HEK293 (cell line): ENCODE measurements around the gene CCDC9B.
A peak's percentile ranks its signal among the peaks of the same experiment; 100 is the strongest.

ENCODE experiments used
- GLIS1 ChIP-seq: fragments of 450-650 bp; formaldehyde crosslinking; IDR thresholded peaks from 2 replicates; pipeline ENCODE4 v1.5.1; 2016; ENCODE audit warnings: missing biosample characterization, missing genetic modification characterization
- GLIS2 ChIP-seq: fragments of 450-650 bp; formaldehyde crosslinking; IDR thresholded peaks from 2 replicates; pipeline ENCODE4 v1.5.1; 2016; ENCODE audit warnings: missing biosample characterization, missing genetic modification characterization
- HOXA7 ChIP-seq: sonication (generic); formaldehyde crosslinking; IDR thresholded peaks from 2 replicates; pipeline ENCODE4 v1.8.1; 2022; ENCODE audit warnings: missing genetic modification reagents, borderline replicate concordance
- SCRT2 ChIP-seq: fragments of 450-650 bp; formaldehyde crosslinking; IDR thresholded peaks from 2 replicates; pipeline ENCODE4 v1.5.1; 2016; ENCODE audit warnings: missing biosample characterization, missing genetic modification characterization
- SP7 ChIP-seq: fragments of 450-650 bp; formaldehyde crosslinking; IDR thresholded peaks from 2 replicates; pipeline ENCODE4 v1.5.1; 2016; ENCODE audit warnings: missing biosample characterization, missing genetic modification characterization
- TRIM28 ChIP-seq: IDR thresholded peaks from 2 replicates; pipeline ENCODE4 v1.6.1; 2011; ENCODE audit warnings: low read length, control low read depth, borderline replicate concordance
- ZBTB1 ChIP-seq: fragments of 450-650 bp; formaldehyde crosslinking; IDR thresholded peaks from 2 replicates; pipeline ENCODE4 v1.5.1; 2016; ENCODE audit warnings: missing biosample characterization, missing genetic modification characterization
- ZBTB17 ChIP-seq: fragments of 450-650 bp; formaldehyde crosslinking; IDR thresholded peaks from 2 replicates; pipeline ENCODE4 v1.5.1; 2016; ENCODE audit warnings: missing biosample characterization, missing genetic modification characterization
- ZBTB6 ChIP-seq: fragments of 450-650 bp; formaldehyde crosslinking; IDR thresholded peaks from 2 replicates; pipeline ENCODE4 v1.5.1; 2017; ENCODE audit warnings: missing biosample characterization, missing genetic modification characterization
- ZBTB7A ChIP-seq: fragments of 450-650 bp; formaldehyde crosslinking; IDR thresholded peaks from 2 replicates; pipeline ENCODE4 v1.5.1; 2016; ENCODE audit warnings: low read depth, missing biosample characterization, missing genetic modification characterization
- ZNF169 ChIP-seq: fragments of 450-650 bp; formaldehyde crosslinking; IDR thresholded peaks from 2 replicates; pipeline ENCODE4 v1.5.1; 2016; ENCODE audit warnings: missing biosample characterization, missing genetic modification characterization
- ZNF175 ChIP-seq: fragments of 450-650 bp; formaldehyde crosslinking; IDR thresholded peaks from 2 replicates; pipeline ENCODE4 v1.5.1; 2016; ENCODE audit warnings: missing biosample characterization, missing genetic modification characterization
- ZNF223 ChIP-seq: fragments of 450-650 bp; formaldehyde crosslinking; IDR thresholded peaks from 2 replicates; pipeline ENCODE4 v1.5.1; 2016; ENCODE audit warnings: missing biosample characterization, missing genetic modification characterization
- ZNF274 ChIP-seq, 2 experiments: fragments of 200-500 bp in 1 of 2; fragments of 450-650 bp in 1 of 2; sonication (Bioruptor generic) in 1 of 2; formaldehyde crosslinking in 1 of 2; IDR thresholded peaks; 2 replicates each; pipeline versions ENCODE4 v1.5.1 to v1.6.1; 2014 to 2016; ENCODE audit warnings: borderline replicate concordance in 1 of 2, inconsistent platforms in 1 of 2, low read length in 1 of 2, missing biosample characterization in 1 of 2, missing genetic modification characterization in 1 of 2
- ZNF324 ChIP-seq: fragments of 450-650 bp; formaldehyde crosslinking; IDR thresholded peaks from 2 replicates; pipeline ENCODE4 v1.5.1; 2016; ENCODE audit warnings: missing biosample characterization, missing genetic modification characterization
- ZNF341 ChIP-seq: fragments of 450-650 bp; formaldehyde crosslinking; IDR thresholded peaks from 2 replicates; pipeline ENCODE4; 2016; ENCODE audit warnings: low read depth, missing biosample characterization, missing genetic modification characterization
- ZNF362 ChIP-seq: fragments of 450-650 bp; formaldehyde crosslinking; IDR thresholded peaks from 2 replicates; pipeline ENCODE4 v1.5.1; 2016; ENCODE audit warnings: missing biosample characterization, missing genetic modification characterization
- ZNF394 ChIP-seq: fragments of 450-650 bp; formaldehyde crosslinking; IDR thresholded peaks from 2 replicates; pipeline ENCODE4 v1.5.1; 2016; ENCODE audit warnings: missing biosample characterization, missing genetic modification characterization, mild to moderate bottlenecking, moderate library complexity, borderline replicate concordance
- ZNF423 ChIP-seq: fragments of 450-650 bp; formaldehyde crosslinking; IDR thresholded peaks from 2 replicates; pipeline ENCODE4 v1.5.1; 2016; ENCODE audit warnings: missing biosample characterization, missing genetic modification characterization
- ZNF426 ChIP-seq: fragments of 450-650 bp; formaldehyde crosslinking; IDR thresholded peaks from 2 replicates; pipeline ENCODE4 v1.5.1; 2017; ENCODE audit warnings: missing biosample characterization, missing genetic modification characterization, mild to moderate bottlenecking, inconsistent platforms, moderate library complexity
- ZNF530 ChIP-seq: fragments of 450-650 bp; formaldehyde crosslinking; IDR thresholded peaks from 2 replicates; pipeline ENCODE4 v1.5.1; 2016; ENCODE audit warnings: low read depth, missing biosample characterization, missing genetic modification characterization
- ZNF571 ChIP-seq: fragments of 450-650 bp; formaldehyde crosslinking; IDR thresholded peaks from 2 replicates; pipeline ENCODE4 v1.5.0; 2017; ENCODE audit warnings: missing biosample characterization, missing genetic modification characterization
- ZNF610 ChIP-seq: fragments of 450-650 bp; formaldehyde crosslinking; IDR thresholded peaks from 2 replicates; pipeline ENCODE4 v1.5.1; 2016; ENCODE audit warnings: missing biosample characterization, missing genetic modification characterization, borderline replicate concordance
- ZNF624 ChIP-seq: fragments of 450-650 bp; formaldehyde crosslinking; IDR thresholded peaks from 2 replicates; pipeline ENCODE4 v1.5.1; 2017; ENCODE audit warnings: missing biosample characterization, missing genetic modification characterization
- ZNF658 ChIP-seq: fragments of 450-650 bp; formaldehyde crosslinking; IDR thresholded peaks from 2 replicates; pipeline ENCODE4; 2016; ENCODE audit warnings: missing biosample characterization, missing genetic modification characterization
- ZNF701 ChIP-seq: fragments of 450-650 bp; formaldehyde crosslinking; IDR thresholded peaks from 2 replicates; pipeline ENCODE4 v1.5.1; 2016; ENCODE audit warnings: missing biosample characterization, missing genetic modification characterization
- ZNF76 ChIP-seq: fragments of 450-650 bp; formaldehyde crosslinking; IDR thresholded peaks from 2 replicates; pipeline ENCODE4; 2016; ENCODE audit warnings: low read depth, missing biosample characterization, missing genetic modification characterization, borderline replicate concordance
- ZNF843 ChIP-seq: fragments of 450-650 bp; formaldehyde crosslinking; IDR thresholded peaks from 2 replicates; pipeline ENCODE4 v1.5.1; 2016; ENCODE audit warnings: missing biosample characterization, missing genetic modification characterization
- ZSCAN16 ChIP-seq: fragments of 450-650 bp; formaldehyde crosslinking; IDR thresholded peaks from 2 replicates; pipeline ENCODE4 v1.5.1; 2016; ENCODE audit warnings: missing biosample characterization, missing genetic modification characterization

The CCDC9B gene

DNA sequence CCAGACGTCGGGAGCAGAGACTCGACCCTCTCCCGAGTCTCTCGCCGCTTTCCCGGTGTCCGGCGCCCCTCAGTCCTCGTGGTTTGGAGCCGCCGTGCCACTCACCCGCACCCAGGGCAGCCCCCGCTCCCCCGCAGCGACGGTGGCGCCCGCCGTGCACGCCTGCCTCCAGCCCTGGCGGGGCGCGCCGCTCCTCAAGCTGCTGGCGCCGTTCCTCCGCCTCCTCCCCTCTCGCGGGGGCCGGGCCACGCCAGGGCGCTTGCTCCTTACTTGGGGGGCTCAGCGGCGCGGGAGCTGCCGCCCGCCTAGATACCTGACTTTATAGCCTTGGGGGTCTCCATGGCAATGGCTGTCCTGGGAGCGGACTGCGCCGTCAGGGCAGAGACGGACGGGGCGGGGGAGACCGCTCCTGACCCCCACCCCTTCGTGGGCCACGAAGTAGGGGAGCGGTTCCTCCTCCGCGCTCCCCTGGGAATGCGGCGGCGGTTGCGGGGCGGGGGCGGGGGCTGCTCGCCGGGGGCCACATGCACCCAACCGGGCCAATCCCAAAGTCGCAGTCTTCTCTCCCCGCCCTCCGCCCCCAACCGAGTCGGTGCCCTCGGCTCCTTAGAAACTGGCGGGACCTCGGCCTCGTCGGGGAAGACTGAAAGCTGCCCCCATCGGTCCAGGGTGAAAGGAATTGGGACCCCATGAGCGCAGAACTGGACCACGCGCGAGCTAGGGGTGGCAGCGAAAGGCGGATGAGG is 57.7 kb downstream of the CCDC9B start, which contains the start of gene ANKRD63 (continued):
- TF ChIP-seq ZNF76 (tag by site-specific recombination) (no peak), ZNF530 (tag by site-specific recombination) (no peak), ZNF610 (tag by site-specific recombination) (peak; percentile 95; the same call in 1 of the 2 replicates), ZNF223 (no peak), ZNF175 (no peak), GLIS2 (tag by site-specific recombination) (peak; percentile 69; the same call in 1 of the 2 replicates), ZNF571 (tag by site-specific recombination) (no peak), HOXA7 (no peak), ZBTB1 (tag by site-specific recombination) (no peak), ZNF341 (tag by site-specific recombination) (peak; percentile 68), ZNF658 (tag by site-specific recombination) (no peak), ZBTB6 (tag by site-specific recombination) (no peak), GLIS1 (tag by site-specific recombination) (peak; percentile 81), ZBTB17 (tag by site-specific recombination) (no peak), ZNF843 (tag by site-specific recombination) (no peak), ZNF423 (tag by site-specific recombination) (no peak), ZNF701 (tag by site-specific recombination) (no peak), ZNF426 (tag by site-specific recombination) (no peak), ZNF624 (tag by site-specific recombination) (no peak), ZNF324 (no peak), SP7 (tag by site-specific recombination) (0 out of 2 replicates have a peak, but pooled peaks have one; percentile 6), ZSCAN16 (tag by site-specific recombination) (no peak), TRIM28 (no peak), ZNF169 (tag by site-specific recombination) (no peak), SCRT2 (no peak), ZBTB7A (no peak), ZNF362 (tag by site-specific recombination) (no peak), ZNF274 (IDR thresholded peaks at IDR 0.05; ENCODE audit: low read length) (no peak), ZNF274 (tag by site-specific recombination; IDR thresholded peaks at IDR 0.05; ENCODE audit: borderline replicate concordance) (no peak), ZNF394 (tag by site-specific recombination) (no peak)
- TF ChIP-seq, all 188 proteins: peak for 12
